PFSK-1 (cell line): ENCODE data around the gene ANKMY2.

ENCODE experiments used
- FOXP2 ChIP-seq: optimal IDR thresholded peaks from 2 replicates; pipeline ENCODE3; 2011; ENCODE audit warnings: borderline replicate concordance, control low read depth, inconsistent platforms; ENCODE audit not compliant: insufficient read depth; ENCODE audit errors: extremely low read length, extremely low read depth
- POLR2AphosphoS5 ChIP-seq: IDR thresholded peaks from 2 replicates; pipeline ENCODE4 v1.6.1; 2012; ENCODE audit warnings: low read depth, mild to moderate bottlenecking, control low read depth, low read length, moderate library complexity
- REST ChIP-seq, 2 experiments: IDR thresholded peaks; 2 replicates each; pipeline versions ENCODE4 v1.6.1 to v1.8.0; 2011 to 2012; ENCODE audit warnings: low read depth in 2 of 2, low read length in 2 of 2, control low read depth in 1 of 2, inconsistent platforms in 1 of 2, mild to moderate bottlenecking in 1 of 2, moderate library complexity in 1 of 2; ENCODE audit not compliant: insufficient read depth in 1 of 2
- SIN3A ChIP-seq: IDR thresholded peaks from 2 replicates; pipeline ENCODE4 v1.6.1; 2012; ENCODE audit warnings: mild to moderate bottlenecking, low read length, moderate library complexity, borderline replicate concordance; ENCODE audit not compliant: insufficient read depth
- TAF1 ChIP-seq: IDR thresholded peaks from 2 replicates; pipeline ENCODE4 v1.6.1; 2012; ENCODE audit warnings: low read length, control low read depth, borderline replicate concordance; ENCODE audit not compliant: insufficient read depth

GRCh38 chr7:16667355-16667754 is 21.8 kb upstream of the ANKMY2 start:
- TF ChIP-seq POLR2AphosphoS5 (no peak), SIN3A (no peak), REST (IDR thresholded peaks at IDR 0.05; ENCODE audit: insufficient read depth in 1 of 2, low read depth in 2 of 2, low read length in 2 of 2) (no peak), FOXP2 (no peak), TAF1 (no peak)
